Heart right ventricle (tissue), 16 donors: ENCODE measurements around the gene KCNQ1. TPM values are rescaled to one million over a fixed set of nuclear protein-coding genes. Genes with fewer than 3 reads are reported as not detected.

ENCODE experiments used
- ATAC-seq, 8 donors: fragments of 200-7000 bp; cut with Tn5 transposase; one replicate each; pipeline ENCODE4 v1.9.1; 2020; ENCODE audit warnings: mild to moderate bottlenecking in 8 of 8, moderate library complexity in 8 of 8, moderate number of reproducible peaks in 1 of 8
- DNase-seq, 2 donors: peaks; one replicate each; pipeline ENCODE4 v3.0.0-alpha.2; 2020
- H3K27ac ChIP-seq, 10 donors: fragments of 200-600 bp; sonication (generic) in 2 of 10; one replicate each; pipeline versions ENCODE4 v1.5.0 to v1.8.0; 2020 to 2022; ENCODE audit warnings: mild to moderate bottlenecking in 3 of 10
- H3K27me3 ChIP-seq, 7 donors: fragments of 200-600 bp; one replicate each; pipeline ENCODE4 v1.8.0; 2021 to 2022; ENCODE audit warnings: mild to moderate bottlenecking in 2 of 7
- H3K36me3 ChIP-seq, 9 donors: fragments of 200-600 bp; sonication (generic) in 1 of 9; one replicate each; pipeline versions ENCODE4 v1.5.0 to v1.8.0; 2020 to 2022; ENCODE audit warnings: mild to moderate bottlenecking in 2 of 9
- H3K4me1 ChIP-seq, 9 donors: fragments of 200-600 bp; sonication (generic) in 1 of 9; one replicate each; pipeline versions ENCODE4 v1.5.0 to v1.8.0; 2020 to 2022; ENCODE audit warnings: mild to moderate bottlenecking in 4 of 9
- H3K4me3 ChIP-seq, 10 donors: fragments of 200-600 bp; sonication (generic) in 2 of 10; one replicate each; pipeline versions ENCODE4 v1.5.0 to v1.8.0; 2020 to 2022; ENCODE audit warnings: mild to moderate bottlenecking in 7 of 10, moderate library complexity in 2 of 10
- H3K9me3 ChIP-seq, 11 donors: fragments of 200-600 bp in 10 of 11; sonication (generic) in 2 of 11; one replicate each; pipeline versions ENCODE4 v1.5.0 to v1.8.0; 2013 to 2022; ENCODE audit warnings: mild to moderate bottlenecking in 2 of 11, control low read depth in 1 of 11, moderate library complexity in 1 of 11
- WGBS, 2 donors: extraction: QIAGEN DNeasy Blood & Tissue Kit; methylation state at CpG; one replicate each; pipeline ENCODE4 v1.1.7; 2013; ENCODE audit warnings: inconsistent platforms in 1 of 2; 5-methylcytosine and 5-hydroxymethylcytosine counted together
- intact Hi-C, 10 donors: fragments of 100-400 bp; cut with DNase I; formaldehyde crosslinking; loops; one replicate each; pipeline versions ENCODE4 v1.11.1 to v1.14.2; 2022
- polyA plus RNA-seq, 2 donors: library from polyadenylated mRNA; stranded (reverse); fragments of 200-250 nt; gene quantifications; one replicate each; pipeline ENCODE4 v1.2.3, GENCODE V29; 2013
- total RNA-seq, 10 donors: library from RNA; stranded (reverse); fragmentation: NEBNext Ultra II Directional in 3 of 10; extraction: Animal tissue kit (Norgen Biotek cat#: 25700) in 3 of 10; gene quantifications; one replicate each; pipeline versions ENCODE4 v1.2.1 to v1.2.4, GENCODE V29; 2021 to 2023
- TF ChIP-seq, protein P1 (sequence below), 9 donors: fragments of 200-600 bp; sonication (generic) in 2 of 9; IDR thresholded peaks; one replicate each; pipeline versions ENCODE4 v1.5.0 to v1.8.0; 2021 to 2022; ENCODE audit warnings: antibody characterized with exemption in 9 of 9, mild to moderate bottlenecking in 5 of 9, moderate library complexity in 1 of 9
- donor health status: Arrhythmogenic right ventricular cardiomyopathy.
- donor health status: ischemic (EF 13 %, LVEDD 7.1; RV severe dilation, severe dysfunction).
- donor health status: healthy with polysubstance abuse.
- donor health status: DM: no; HTN: yes; CAD: no.
- donor health status: DM: no; HTN: no; CAD: no.
- donor health status: ischemic (EF 25% LVEDD 6.9; RV normal size, moderate dysfunction).
- donor health status: ischemic (EF 25% LVEDD 5.7; RV mildly dilated, moderate dysfunction).
- donor health status: healthy.
- donor health status: DM: yes; HTN: yes; CAD: no.
- donor health status: Ischemic cardiomyopathy.
- donor health status: ischemic (EF 35%, LVEDD 5.7; RV mildly dilated, moderate dysfunction).
- donor health status: nonischemic (EF 11% LVEDD 7.7; RV severe dilation, severe dysfunction).
- donor health status: DM: yes; HTN: yes; CAD: no.
- donor health status: PGD.
- donor health status: ischemic (EF 29% LVEDD 5.4; RV normal size, mild dysfunction).
- donor health status: nonischemic (EF 23%, LVEDD 6.1; RV moderate dilation, normal function).

KCNQ1 gene
- total and polyA plus RNA-seq, 12 donors, result 19.9 to 48.2 (median 33.7) TPM

DNA sequence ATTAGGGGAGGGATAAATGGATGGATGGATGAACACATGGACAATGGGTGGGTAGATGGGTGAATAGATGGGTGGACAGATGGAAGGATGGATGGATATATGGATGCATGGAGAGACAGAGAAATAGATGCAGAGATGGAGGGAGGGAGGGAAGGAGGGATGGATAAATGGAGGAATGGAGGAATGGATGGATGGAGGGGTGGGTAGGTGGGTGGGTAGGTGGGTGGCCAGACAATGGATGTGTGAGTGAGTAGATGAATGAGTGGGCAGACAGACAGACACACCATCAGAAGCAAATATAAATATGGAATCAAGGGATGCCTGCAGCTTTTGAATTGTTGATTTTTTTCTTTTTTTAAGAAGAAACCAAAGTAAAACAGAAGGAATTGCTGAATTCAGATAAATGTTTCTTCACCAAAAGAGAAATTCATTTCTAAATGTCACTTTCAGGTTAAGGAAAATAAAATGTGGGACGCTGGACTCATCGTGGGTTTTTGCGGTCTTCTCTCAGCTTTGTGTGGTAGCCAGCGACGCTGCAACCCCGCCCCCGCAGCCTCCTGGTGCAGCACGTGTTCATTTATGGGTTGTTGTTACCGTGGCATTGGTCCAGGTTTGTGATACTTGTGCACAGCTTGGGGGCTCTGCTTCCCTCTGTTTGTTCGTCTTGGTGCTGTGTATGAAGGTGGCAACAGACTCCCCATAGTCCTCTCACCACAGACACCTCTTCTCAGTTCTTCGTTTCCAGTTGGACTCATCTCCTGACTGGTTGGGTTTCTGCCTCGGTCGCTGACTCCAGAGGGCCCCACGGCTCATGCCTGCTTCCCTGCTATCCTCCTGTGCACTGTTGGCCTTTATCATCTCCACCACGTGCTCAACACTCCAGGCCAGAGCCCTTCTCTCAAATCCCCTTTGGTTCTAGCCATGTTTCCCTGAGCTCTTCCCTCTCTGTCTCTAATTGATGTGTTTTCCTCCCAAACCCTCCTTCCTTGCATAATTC lies 364.3 kb downstream of the KCNQ1 start:
- no peaks in the 10 kb centered on the region for H3K9me3 ChIP-seq
- H3K4me1 ChIP-seq, result peaks cover 10 to 70% (median 55%) of the 10 kb centered on the region in 9 donors
- intact Hi-C loops, result no loop called here

DNA sequence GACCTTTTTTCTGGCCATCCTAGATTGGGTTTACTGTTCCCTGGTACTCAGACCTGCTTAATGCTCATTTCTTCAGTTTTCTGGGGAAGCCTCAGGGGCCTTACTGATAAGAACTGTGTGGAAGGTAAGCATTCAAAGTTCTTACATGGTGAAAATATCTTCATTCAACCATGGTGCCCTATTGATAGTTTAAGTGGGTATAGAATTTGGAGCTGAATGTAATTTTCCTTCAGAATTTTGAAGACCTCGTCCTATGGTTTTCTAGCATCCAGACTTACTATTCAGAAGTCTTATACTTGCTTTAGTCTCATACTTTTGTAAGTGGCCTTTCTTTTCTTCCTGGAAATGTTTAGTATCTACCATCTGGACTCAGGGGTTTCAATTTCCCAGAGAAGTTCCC lies 365.0 kb downstream of the KCNQ1 start:
- intact Hi-C loops, result no loop called here
- H3K27ac ChIP-seq, result no peak overlapping the region
- WGBS, 2 donors, result 95 to 100% methylated on average over 1 of the region's 1 CpG
- H3K4me1 ChIP-seq, result peaks cover 10 to 65% (median 53%) of the 10 kb centered on the region in 9 donors
- no peak overlapping the region for H3K4me3 ChIP-seq
- TF ChIP-seq, protein P1, sequence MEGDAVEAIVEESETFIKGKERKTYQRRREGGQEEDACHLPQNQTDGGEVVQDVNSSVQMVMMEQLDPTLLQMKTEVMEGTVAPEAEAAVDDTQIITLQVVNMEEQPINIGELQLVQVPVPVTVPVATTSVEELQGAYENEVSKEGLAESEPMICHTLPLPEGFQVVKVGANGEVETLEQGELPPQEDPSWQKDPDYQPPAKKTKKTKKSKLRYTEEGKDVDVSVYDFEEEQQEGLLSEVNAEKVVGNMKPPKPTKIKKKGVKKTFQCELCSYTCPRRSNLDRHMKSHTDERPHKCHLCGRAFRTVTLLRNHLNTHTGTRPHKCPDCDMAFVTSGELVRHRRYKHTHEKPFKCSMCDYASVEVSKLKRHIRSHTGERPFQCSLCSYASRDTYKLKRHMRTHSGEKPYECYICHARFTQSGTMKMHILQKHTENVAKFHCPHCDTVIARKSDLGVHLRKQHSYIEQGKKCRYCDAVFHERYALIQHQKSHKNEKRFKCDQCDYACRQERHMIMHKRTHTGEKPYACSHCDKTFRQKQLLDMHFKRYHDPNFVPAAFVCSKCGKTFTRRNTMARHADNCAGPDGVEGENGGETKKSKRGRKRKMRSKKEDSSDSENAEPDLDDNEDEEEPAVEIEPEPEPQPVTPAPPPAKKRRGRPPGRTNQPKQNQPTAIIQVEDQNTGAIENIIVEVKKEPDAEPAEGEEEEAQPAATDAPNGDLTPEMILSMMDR (IDR thresholded peaks at IDR 0.05), result no peak
- ATAC-seq (no peak), DNase-seq (no peak)
- no peaks in the 10 kb centered on the region for H3K36me3 ChIP-seq
- H3K27me3 ChIP-seq, result no peaks in the 10 kb centered on the region
- H3K9me3 ChIP-seq, result no peaks in the 10 kb centered on the region

More for the DNA sequence above, 364.3 kb downstream of the KCNQ1 start:
- ATAC-seq (no peak), DNase-seq (no peak)
- WGBS, 2 donors, result 90 to 95% methylated on average over 15 of the region's 15 CpGs
- Histone ChIP-seq H3K4me3 (no peak overlapping the region), H3K27me3 (no peaks in the 10 kb centered on the region), H3K27ac (no peak overlapping the region), H3K36me3 (no peaks in the 10 kb centered on the region)
- TF ChIP-seq, protein P1 (IDR thresholded peaks at IDR 0.05), result no peak

DNA sequence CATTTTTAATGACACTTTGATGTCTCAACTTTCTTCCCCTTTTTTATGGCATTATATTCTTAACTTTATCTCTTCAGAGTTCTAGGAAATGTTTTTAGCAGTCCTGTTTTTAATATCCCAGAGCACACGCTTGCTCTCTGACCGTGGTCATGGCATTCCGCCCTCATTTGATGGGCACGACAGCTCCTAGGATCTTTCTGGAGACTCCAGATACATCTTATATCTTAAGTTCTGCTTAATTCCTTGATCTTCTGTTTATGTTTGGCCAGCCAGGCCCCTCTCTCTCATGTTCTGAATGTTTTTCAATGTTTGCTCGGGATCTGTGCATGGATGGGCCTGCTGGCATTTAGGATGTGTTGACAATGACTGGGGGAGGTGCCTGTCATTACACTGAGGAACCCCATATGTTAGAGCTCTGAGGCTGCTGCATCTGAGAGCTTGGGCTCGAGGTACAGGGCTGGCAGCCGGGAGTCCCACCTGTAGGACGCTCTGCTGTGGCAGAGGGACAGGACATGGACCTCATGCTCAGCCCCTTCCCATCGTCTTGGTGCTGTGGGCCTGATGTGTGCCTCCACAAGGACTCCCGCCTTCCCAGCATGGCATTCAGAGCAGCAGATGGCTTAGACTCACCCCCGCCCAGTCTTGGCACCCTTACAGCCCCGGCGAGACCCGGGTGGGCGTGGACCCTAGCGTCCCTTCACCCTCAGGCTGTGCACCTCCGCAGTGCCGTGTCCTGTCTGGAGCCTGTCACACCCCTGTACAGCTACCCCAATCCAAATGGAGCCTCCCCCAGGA lies 365.8 kb downstream of the KCNQ1 start:
- Histone ChIP-seq H3K27me3 (no peaks in the 10 kb centered on the region), H3K36me3 (no peaks in the 10 kb centered on the region), H3K27ac (peak overlapping the region in 7 of 10 donors; percentile 3 to 90 (median 78)), H3K4me3 (no peak overlapping the region), H3K4me1 (peaks cover 10 to 58% (median 47%) of the 10 kb centered on the region in 9 donors), H3K9me3 (peaks cover 0 to 2% (median 0%) of the 10 kb centered on the region in 11 donors)
- ATAC-seq, result no peak
- intact Hi-C loops, result no loop called here
- DNase-seq, result peak in 1 of 2 donors; percentile 16
- TF ChIP-seq, protein P1 (IDR thresholded peaks at IDR 0.05), result no peak
- WGBS, 2 donors, result 85 to 87% methylated on average over 18 of the region's 18 CpGs
